ENCODE results near the gene SMC3.

The SMC3 gene

DNA sequence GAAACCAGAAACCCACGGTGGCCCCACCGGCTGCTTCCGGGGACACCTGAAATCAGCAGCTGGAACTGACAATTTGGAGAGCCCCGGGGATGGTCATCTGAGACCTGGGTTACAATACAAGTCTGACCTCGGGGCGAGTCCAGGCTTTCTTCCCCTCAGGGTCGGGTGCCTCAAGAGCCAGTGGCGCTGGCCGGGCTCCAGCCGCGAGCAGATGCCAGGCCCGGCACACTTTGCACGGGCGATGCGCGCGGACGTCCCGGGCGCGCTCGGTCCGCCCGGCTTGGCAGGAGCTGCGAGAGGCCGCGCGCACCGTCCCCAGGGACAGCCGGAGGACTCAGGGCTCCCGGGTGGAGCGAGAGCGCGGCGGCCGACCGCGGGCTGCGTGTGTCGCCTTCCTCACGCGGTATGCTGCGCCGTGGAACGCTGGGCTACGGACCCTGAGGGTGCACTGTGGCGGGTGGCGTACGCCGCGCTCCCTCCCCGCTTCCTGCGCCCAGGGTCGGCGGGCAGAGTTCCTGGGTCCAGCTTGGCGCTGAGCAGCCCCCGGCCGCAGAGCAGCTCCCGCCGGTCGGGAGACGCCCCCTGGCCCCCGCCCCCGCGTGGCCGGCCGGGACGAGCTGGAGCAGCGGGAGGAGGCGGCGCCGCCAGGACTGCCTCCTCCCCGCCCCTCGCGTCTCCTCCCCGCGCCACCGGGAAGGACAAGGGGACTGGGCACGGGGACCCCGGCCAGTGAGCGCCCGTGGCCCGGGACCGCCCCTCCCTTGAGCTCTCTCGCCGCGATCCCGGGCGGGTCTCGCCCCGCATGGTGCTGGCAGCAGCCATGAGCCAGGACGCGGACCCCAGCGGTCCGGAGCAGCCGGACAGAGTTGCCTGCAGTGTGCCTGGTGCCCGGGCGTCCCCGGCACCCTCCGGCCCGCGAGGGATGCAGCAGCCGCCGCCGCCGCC is 76.4 kb downstream of the SMC3 start, which contains the start of gene RBM20:
Gene RBM20, plus strand, starts transcription at position 684 of the 945 bp plus-strand sequence. Its CDS starts 119 bp downstream, at position 803.
- DNase-seq (ENCODE audit: low read depth in 2 of 3, low spot score in 1 of 3), result no peak

- no peak for DNase-seq (ENCODE audit: low read depth in 2 of 3, low spot score in 1 of 3)
Observed at GRCh38 chr10:110644598-110645462, 77.3 kb downstream of the SMC3 start.

DNA sequence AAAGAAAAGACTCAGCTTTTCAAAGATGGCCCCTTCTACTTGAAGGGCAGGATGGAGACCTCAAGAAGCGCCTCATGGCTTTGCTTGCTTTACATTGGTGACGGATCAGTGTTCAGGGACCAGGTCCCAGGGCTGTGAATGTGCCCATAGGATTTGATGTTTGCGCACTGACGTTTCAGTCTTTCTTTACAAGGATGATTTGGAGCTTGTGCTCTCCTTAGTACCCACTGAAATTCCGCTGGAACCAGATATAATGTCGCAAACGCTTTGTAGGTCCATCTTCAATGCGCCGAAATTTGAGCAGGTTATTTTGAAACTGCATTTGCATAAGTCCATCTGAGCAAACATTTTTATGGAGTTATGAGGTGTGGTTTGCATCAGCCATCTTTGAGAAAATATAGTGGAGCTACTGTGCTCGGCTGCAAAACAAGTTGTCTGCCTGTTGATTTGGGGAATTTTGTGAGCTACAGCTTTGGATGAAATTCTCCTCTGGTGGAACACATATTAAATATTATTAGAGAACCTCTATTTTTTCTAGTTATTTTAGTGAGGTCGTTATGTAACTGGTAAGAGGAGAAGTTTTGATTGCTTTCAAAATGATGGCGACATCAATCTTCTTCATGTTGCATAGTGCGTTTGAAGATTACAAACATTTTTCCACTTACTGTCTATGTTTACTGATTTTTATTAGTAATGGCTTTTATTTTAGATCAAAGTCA is 79.1 kb downstream of the SMC3 start:
- DNase-seq (ENCODE audit: low read depth in 2 of 3, low spot score in 1 of 3), result no peak

DNA sequence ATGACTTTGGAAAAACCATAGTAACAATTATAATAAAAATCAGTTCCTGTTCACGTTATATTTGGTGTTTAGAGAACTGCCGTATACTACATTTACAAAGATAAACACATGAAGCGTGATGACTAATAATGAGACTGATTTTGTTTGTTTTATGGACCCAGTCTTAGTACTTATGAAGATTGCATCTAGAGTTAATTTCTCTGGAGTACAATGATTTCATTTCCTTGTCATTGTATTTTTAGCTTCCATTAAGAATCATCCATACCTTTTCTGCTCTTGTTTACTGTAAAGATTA is 79.6 kb downstream of the SMC3 start:
- DNase-seq (ENCODE audit: low read depth in 2 of 3, low spot score in 1 of 3), result no peak

GRCh38 chr10:110648692-110649346 is 81.3 kb downstream of the SMC3 start:
- no peak for DNase-seq (ENCODE audit: low read depth in 2 of 3, low spot score in 1 of 3)

DNA sequence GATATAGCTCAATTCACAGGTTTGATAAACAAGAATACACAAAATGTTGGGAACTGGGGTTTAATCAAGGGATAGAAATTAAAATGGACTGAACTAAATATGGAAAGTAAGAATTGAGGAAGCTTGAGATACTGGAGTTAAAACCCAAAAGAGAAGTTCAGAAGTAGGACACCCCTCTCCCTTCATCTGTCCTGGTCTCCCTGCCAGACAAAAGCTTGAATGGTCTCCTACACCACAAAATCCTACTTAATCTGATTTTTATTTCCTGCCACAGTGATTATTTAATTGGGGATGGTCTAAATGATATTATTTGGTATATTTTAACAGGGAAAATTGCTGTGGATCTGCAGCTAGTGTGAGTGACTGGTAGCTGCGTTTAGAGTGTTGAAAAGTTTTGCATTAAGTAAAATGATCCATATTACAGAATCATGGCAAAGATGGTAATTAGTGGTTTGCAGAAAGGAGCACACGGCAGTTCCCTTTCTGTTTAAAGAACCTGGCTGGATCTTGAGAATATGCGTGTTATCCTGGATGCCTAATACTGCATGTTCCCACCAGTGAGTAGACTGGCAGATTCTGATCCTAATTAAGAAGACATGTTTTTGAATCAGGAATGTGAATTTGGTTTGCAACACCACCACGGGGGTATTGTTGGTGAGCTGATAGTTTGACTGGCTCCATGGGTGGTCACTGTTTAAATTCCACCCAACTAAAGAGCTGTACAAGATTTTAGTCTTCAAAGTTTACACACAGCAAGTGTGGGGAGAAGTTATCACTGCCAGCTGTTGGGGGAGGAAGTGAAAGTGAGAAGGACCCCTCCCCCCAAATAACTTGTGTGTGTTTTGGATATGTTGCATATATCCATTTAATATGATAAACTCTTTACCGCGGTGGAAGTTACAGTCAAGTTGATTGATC is 82.1 kb downstream of the SMC3 start:
- no peak for DNase-seq (ENCODE audit: low read depth in 2 of 3, low spot score in 1 of 3)

DNA sequence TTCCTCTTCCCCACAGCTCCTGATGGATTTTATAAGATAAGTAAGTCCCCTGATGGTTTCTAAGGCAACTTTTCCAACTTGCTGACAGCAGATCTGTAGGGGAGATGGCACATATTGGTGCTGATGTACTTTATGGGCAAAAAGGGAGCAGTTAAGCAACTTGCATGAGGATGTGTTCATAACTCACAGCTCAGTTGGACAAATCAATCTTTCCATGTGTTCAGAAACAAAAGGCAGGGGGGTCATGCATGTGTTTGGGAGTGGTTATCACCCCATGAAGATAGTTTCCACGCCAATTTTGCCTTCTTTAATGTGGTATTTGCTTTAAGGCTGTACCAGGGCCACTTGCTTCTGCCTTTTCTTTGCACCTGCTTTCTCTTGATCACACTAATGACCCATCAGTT is 82.8 kb downstream of the SMC3 start:
- DNase-seq (ENCODE audit: low read depth in 2 of 3, low spot score in 1 of 3), result no peak

GRCh38 chr10:110651044-110651958 is 83.8 kb downstream of the SMC3 start:
- no peak for DNase-seq (ENCODE audit: low read depth in 2 of 3, low spot score in 1 of 3)

DNA sequence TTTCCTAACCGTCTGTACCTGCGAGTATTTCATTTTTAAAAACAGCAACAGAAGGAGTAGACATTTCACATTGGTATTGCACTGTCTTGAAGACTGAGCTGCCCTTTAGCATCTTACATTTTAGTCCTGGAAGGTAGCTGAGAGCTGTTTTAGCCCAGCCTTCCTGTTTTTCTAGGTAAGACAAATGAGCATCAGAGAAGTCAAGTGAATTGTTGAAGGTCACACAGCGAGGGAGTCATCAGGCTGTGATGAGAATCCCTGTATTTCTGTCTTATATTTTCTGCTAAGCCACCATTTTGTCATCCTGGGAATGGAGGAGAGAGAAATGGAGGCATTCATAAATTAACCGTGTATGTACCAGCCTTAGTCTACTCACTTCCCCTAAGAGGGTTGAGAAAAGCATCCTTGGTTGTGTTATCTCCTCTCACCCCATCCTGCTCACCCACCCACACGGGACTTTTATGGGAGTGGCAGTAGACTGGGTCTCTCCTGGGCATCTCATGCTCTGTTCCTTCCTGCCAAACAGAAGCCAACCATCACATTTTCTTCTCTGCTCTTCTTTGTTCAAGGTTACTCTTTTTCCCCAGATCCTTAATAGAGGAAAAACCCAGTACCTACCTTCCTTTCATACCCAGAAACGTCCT is 85.1 kb downstream of the SMC3 start:
- no peak for DNase-seq (ENCODE audit: low read depth in 2 of 3, low spot score in 1 of 3)

Data from stimulated activated CD4-positive, alpha-beta T cell treated with anti-CD3 and anti-CD28 coated beads, Interleukin-12 subunit alpha, Interleukin-12 subunit beta, amount 100 ng/mL, for 48 hours (primary cell).